Chondrocyte (in vitro differentiated cells): ENCODE measurements around the gene CREB3. TPM values are rescaled to one million over a fixed set of nuclear protein-coding genes. Genes with fewer than 3 reads are reported as not detected.

Experiments
- DNase-seq: peaks from one replicate; pipeline ENCODE4 v3.0.0; 2021; ENCODE audit warnings: mixed read lengths, low spot score
- H3K27ac Mint-ChIP-seq: one replicate; pipeline ENCODE4 v1.8.0; 2021; ENCODE audit warnings: mild to moderate bottlenecking, moderate library complexity, mixed read lengths; ENCODE audit not compliant: unreplicated experiment
- H3K27me3 Mint-ChIP-seq: 2 replicates; pipeline ENCODE4 v1.8.0; 2021; ENCODE audit warnings: low read depth, mixed read lengths
- H3K36me3 Mint-ChIP-seq: 2 replicates; pipeline ENCODE4 v1.8.0; 2021; ENCODE audit warnings: low read depth, mixed read lengths
- H3K4me1 Mint-ChIP-seq: 2 replicates; pipeline ENCODE4 v1.8.0; 2021; ENCODE audit warnings: low read depth, mild to moderate bottlenecking, mixed read lengths
- H3K4me3 Mint-ChIP-seq: one replicate; pipeline ENCODE4 v1.8.0; 2021; ENCODE audit warnings: mild to moderate bottlenecking, moderate library complexity, mixed read lengths; ENCODE audit not compliant: unreplicated experiment
- H3K9me3 Mint-ChIP-seq: 2 replicates; pipeline ENCODE4 v1.8.0; 2021; ENCODE audit warnings: low read depth, mixed read lengths
- total RNA-seq: library from RNA; stranded (reverse); gene quantifications from 3 replicates; pipeline ENCODE4 v1.2.1, GENCODE V29; 2021
- TF ChIP-seq, protein P1 (sequence below): fragments of 200-600 bp; sonication (generic); IDR thresholded peaks from 2 replicates; pipeline ENCODE4 v1.5.0; 2021; ENCODE audit warnings: antibody characterized with exemption, mild to moderate bottlenecking, moderate library complexity

Gene CREB3
- total RNA-seq, 1 donor from 2014 or later, result 56.7 TPM

DNA sequence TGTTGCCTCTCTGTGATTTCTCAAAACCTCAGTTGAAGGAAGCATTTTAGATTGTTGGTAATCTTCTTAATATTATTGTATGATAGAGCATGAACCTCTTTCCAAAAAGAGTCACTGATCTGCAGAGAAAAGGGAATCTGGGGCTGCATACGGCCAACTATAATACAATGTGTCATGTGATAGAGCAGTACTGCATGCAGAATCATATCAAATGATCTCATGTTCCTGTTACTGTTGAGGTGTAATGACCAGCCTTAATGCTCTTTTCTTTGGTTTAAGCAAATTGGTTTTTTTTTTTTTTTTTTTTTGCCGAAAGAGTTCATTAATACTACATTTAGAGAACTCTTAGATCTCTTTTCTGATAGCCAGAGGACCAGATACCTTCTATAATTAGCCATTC, 34.5 kb downstream of the CREB3 start:
- TF ChIP-seq, protein P1, sequence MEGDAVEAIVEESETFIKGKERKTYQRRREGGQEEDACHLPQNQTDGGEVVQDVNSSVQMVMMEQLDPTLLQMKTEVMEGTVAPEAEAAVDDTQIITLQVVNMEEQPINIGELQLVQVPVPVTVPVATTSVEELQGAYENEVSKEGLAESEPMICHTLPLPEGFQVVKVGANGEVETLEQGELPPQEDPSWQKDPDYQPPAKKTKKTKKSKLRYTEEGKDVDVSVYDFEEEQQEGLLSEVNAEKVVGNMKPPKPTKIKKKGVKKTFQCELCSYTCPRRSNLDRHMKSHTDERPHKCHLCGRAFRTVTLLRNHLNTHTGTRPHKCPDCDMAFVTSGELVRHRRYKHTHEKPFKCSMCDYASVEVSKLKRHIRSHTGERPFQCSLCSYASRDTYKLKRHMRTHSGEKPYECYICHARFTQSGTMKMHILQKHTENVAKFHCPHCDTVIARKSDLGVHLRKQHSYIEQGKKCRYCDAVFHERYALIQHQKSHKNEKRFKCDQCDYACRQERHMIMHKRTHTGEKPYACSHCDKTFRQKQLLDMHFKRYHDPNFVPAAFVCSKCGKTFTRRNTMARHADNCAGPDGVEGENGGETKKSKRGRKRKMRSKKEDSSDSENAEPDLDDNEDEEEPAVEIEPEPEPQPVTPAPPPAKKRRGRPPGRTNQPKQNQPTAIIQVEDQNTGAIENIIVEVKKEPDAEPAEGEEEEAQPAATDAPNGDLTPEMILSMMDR, result no peak
- H3K27ac Mint-ChIP-seq, result no peak overlapping the region
- no peak for DNase-seq

GRCh38 chr9:35767458-35767857, 35.0 kb downstream of the CREB3 start:
- H3K36me3 Mint-ChIP-seq, result no peaks in the 10 kb centered on the region
- TF ChIP-seq, protein P1, result no peak
- no peaks in the 10 kb centered on the region for H3K27me3 Mint-ChIP-seq
- H3K9me3 Mint-ChIP-seq, result no peaks in the 10 kb centered on the region
- DNase-seq, result no peak
- no peaks in the 10 kb centered on the region for H3K4me1 Mint-ChIP-seq
- no peak overlapping the region for H3K4me3 Mint-ChIP-seq
- no peak overlapping the region for H3K27ac Mint-ChIP-seq

More for the DNA sequence above, 34.5 kb downstream of the CREB3 start:
- Mint-ChIP-seq H3K4me1 (no peaks in the 10 kb centered on the region), H3K36me3 (no peaks in the 10 kb centered on the region), H3K27me3 (no peaks in the 10 kb centered on the region), H3K4me3 (no peak overlapping the region), H3K9me3 (no peaks in the 10 kb centered on the region)

- Mint-ChIP-seq H3K9me3 (no peaks in the 10 kb centered on the region), H3K27ac (no peak overlapping the region), H3K27me3 (no peaks in the 10 kb centered on the region), H3K4me1 (no peaks in the 10 kb centered on the region), H3K4me3 (no peak overlapping the region), H3K36me3 (no peaks in the 10 kb centered on the region)
- TF ChIP-seq, protein P1, result no peak
- no peak for DNase-seq
Observed at GRCh38 chr9:35769763-35770162, 37.3 kb downstream of the CREB3 start.

DNA sequence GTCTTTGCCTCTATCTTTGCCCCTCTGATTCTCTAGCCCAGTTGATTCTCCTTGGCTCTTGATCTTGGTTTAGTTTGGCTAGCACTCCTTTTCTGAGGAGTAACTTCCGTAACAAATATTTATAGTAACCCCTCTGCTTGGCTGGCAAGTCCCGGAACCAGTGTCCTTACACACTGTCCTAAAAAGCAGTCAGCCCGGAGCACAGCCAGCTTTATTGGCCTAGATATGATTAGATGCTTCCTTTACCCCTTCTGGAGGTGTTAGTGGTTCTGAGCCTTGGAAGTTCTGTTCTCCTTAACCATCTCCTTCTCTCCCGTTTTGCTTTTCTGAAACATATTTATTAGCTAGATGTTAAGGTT, 38.6 kb downstream of the CREB3 start:
- Mint-ChIP-seq H3K36me3 (no peaks in the 10 kb centered on the region), H3K27me3 (no peaks in the 10 kb centered on the region), H3K4me3 (no peak overlapping the region), H3K9me3 (no peaks in the 10 kb centered on the region), H3K27ac (no peak overlapping the region), H3K4me1 (no peaks in the 10 kb centered on the region)
- TF ChIP-seq, protein P1, result no peak
- DNase-seq, result no peak

- TF ChIP-seq, protein P1, result no peak
- Mint-ChIP-seq H3K4me3 (no peak overlapping the region), H3K27me3 (no peaks in the 10 kb centered on the region), H3K36me3 (no peaks in the 10 kb centered on the region), H3K4me1 (no peaks in the 10 kb centered on the region), H3K27ac (no peak overlapping the region), H3K9me3 (no peaks in the 10 kb centered on the region)
- DNase-seq, result no peak
Observed at GRCh38 chr9:35771534-35771933, 39.1 kb downstream of the CREB3 start.
